ENCODE measurements around the gene UBE2J2. TPM values are rescaled to one million over a fixed set of nuclear protein-coding genes. Genes with fewer than 3 reads are reported as not detected.

The UBE2J2 gene
- polyA plus RNA-seq, 1 donor from 2014 or later = 79.7 TPM

DNA sequence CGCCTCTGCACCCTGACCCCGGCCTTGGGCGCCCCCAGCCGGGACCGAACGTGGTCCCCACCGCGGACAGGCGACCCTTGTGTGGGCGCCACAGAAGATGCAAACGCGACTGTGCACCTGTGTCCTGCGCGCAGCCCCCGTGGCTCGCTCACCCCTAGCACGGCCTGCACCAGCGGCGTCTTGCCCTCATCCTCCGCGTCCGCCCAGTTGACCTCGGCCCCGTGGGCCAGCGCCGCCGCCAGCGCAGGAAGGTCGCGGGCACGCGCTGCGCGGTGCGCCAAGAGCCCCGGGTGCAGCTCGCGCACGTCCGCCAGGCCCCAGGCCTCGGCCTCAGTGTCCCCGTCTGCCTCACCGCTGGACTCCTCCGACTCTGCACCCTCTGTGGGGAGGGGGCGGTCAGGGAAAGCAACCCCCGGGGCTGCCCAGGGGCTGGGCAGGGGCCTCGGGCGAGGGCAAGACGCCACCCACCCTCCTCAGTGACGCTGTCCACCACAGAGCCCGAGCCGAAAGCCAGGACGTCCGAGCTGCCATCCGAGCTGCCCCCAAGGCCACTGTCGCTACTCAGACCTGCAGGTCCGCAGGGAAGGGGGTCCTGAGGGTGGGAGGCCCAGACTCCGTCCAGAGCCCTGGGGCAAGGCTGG is 20.7 kb upstream of the UBE2J2 start:
- no peak for TF ChIP-seq EZH2 (IDR thresholded peaks at IDR 0.05; ENCODE audit: borderline replicate concordance, insufficient read depth, low read length, poor library complexity, severe bottlenecking)
- no peak for TF ChIP-seq TAF1 (IDR thresholded peaks at IDR 0.05; ENCODE audit: low read depth)
- no peak for TF ChIP-seq POLR2AphosphoS5 (IDR thresholded peaks at IDR 0.05)
- TF ChIP-seq RAD21 (conservative IDR thresholded peaks at IDR 0.05) = no peak
- TF ChIP-seq, protein P1, sequence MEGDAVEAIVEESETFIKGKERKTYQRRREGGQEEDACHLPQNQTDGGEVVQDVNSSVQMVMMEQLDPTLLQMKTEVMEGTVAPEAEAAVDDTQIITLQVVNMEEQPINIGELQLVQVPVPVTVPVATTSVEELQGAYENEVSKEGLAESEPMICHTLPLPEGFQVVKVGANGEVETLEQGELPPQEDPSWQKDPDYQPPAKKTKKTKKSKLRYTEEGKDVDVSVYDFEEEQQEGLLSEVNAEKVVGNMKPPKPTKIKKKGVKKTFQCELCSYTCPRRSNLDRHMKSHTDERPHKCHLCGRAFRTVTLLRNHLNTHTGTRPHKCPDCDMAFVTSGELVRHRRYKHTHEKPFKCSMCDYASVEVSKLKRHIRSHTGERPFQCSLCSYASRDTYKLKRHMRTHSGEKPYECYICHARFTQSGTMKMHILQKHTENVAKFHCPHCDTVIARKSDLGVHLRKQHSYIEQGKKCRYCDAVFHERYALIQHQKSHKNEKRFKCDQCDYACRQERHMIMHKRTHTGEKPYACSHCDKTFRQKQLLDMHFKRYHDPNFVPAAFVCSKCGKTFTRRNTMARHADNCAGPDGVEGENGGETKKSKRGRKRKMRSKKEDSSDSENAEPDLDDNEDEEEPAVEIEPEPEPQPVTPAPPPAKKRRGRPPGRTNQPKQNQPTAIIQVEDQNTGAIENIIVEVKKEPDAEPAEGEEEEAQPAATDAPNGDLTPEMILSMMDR (IDR thresholded peaks at IDR 0.05; ENCODE audit: poor library complexity, severe bottlenecking) = no peak
- no peak for TF ChIP-seq MXI1 (conservative IDR thresholded peaks at IDR 0.05; ENCODE audit: poor library complexity, severe bottlenecking)
- TF ChIP-seq, protein P2, sequence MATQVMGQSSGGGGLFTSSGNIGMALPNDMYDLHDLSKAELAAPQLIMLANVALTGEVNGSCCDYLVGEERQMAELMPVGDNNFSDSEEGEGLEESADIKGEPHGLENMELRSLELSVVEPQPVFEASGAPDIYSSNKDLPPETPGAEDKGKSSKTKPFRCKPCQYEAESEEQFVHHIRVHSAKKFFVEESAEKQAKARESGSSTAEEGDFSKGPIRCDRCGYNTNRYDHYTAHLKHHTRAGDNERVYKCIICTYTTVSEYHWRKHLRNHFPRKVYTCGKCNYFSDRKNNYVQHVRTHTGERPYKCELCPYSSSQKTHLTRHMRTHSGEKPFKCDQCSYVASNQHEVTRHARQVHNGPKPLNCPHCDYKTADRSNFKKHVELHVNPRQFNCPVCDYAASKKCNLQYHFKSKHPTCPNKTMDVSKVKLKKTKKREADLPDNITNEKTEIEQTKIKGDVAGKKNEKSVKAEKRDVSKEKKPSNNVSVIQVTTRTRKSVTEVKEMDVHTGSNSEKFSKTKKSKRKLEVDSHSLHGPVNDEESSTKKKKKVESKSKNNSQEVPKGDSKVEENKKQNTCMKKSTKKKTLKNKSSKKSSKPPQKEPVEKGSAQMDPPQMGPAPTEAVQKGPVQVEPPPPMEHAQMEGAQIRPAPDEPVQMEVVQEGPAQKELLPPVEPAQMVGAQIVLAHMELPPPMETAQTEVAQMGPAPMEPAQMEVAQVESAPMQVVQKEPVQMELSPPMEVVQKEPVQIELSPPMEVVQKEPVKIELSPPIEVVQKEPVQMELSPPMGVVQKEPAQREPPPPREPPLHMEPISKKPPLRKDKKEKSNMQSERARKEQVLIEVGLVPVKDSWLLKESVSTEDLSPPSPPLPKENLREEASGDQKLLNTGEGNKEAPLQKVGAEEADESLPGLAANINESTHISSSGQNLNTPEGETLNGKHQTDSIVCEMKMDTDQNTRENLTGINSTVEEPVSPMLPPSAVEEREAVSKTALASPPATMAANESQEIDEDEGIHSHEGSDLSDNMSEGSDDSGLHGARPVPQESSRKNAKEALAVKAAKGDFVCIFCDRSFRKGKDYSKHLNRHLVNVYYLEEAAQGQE (IDR thresholded peaks at IDR 0.05; ENCODE audit: borderline replicate concordance) = no peak
- no peak for TF ChIP-seq EP300 (conservative IDR thresholded peaks at IDR 0.05; ENCODE audit: poor library complexity, severe bottlenecking)
- no peak for TF ChIP-seq SMC3 (conservative IDR thresholded peaks at IDR 0.05; ENCODE audit: poor library complexity)

DNA sequence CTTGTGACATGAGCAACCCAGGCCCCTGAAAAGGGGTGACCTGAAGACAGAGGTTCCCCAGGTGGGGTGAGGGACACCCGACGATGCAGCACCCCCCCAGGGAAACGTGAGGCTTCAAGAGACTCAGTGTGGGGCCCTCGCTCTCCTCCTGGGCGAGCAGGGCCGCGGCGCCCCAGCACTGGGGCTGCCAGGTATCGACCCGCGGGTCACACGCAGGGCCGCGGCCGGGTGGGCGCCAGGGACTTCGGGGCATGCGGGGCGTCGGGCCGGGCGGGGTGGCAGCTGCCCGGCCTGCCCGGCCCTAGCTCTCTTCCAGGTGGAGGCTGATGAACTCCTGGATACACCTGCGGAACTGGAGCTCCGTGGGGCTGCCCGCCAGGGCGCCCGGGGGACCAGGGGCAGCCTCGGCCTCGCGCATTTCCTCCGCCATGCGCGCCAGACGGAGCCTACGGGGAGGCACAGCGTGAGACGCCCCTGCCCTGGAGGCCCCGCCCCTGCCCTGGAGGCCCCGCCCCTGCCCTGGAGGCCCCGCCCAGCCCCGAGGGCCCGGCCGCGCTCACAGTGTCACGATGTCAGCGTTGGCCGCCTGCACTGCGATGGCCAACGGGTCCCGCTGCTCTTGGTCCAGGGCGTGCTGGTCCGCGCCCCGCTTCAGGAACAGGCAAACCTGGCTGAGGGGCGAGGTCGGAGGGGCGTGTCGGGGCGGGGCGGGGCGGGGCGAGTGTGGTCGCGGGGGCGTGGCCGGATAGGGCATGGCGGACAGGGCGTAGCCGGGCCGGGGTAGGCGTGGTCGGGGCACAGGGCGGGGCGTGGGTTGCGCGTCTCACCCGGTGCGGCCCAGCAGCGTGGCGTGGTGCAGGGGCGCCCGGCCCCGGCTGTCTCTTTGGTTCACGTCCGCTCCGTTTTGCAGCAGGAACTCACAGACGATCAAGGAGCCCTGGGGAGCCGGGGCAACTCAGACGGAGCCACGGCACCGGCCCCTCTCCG is 19.9 kb upstream of the UBE2J2 start:
- H3K9ac ChIP-seq (ENCODE audit: low read length) = no peak overlapping the region

More for the DNA sequence above, 20.7 kb upstream of the UBE2J2 start:
- Histone ChIP-seq H3K9me2 (ENCODE audit: insufficient read depth, low read length) (no peaks in the 10 kb centered on the region), H2AFZ (ENCODE audit: low read depth, low read length) (no peak overlapping the region), H3K36me3 (ENCODE audit: insufficient read depth, low read length) (no peaks in the 10 kb centered on the region), H3K27me3 (ENCODE audit: insufficient read depth, low read depth, low read length) (no peaks in the 10 kb centered on the region), H4K20me1 (ENCODE audit: insufficient read depth) (no peaks in the 10 kb centered on the region), H3K4me3 (ENCODE audit: low read length) (no peak overlapping the region), H3K79me2 (replicated peaks; ENCODE audit: insufficient read depth, low read length) (no peaks in the 10 kb centered on the region), H3K4me2 (ENCODE audit: low read length) (no peak overlapping the region), H3F3A (ENCODE audit: insufficient read depth, low read length, poor library complexity, severe bottlenecking) (no peaks in the 10 kb centered on the region), H3K9me3 (ENCODE audit: low read length) (no peaks in the 10 kb centered on the region), H3K27ac (ENCODE audit: low read length) (no peak overlapping the region), H3K9ac (ENCODE audit: low read length) (no peak overlapping the region)

More for the DNA sequence above, 19.9 kb upstream of the UBE2J2 start:
- Histone ChIP-seq H3K4me2 (ENCODE audit: low read length) (no peak overlapping the region), H3K36me3 (ENCODE audit: insufficient read depth, low read length) (no peaks in the 10 kb centered on the region), H3K9me2 (ENCODE audit: insufficient read depth, low read length) (no peaks in the 10 kb centered on the region), H3K27me3 (ENCODE audit: insufficient read depth, low read depth, low read length) (no peaks in the 10 kb centered on the region), H2AFZ (ENCODE audit: low read depth, low read length) (no peak overlapping the region), H4K20me1 (ENCODE audit: insufficient read depth) (no peaks in the 10 kb centered on the region), H3K27ac (ENCODE audit: low read length) (no peak overlapping the region), H3K79me2 (replicated peaks; ENCODE audit: insufficient read depth, low read length) (no peaks in the 10 kb centered on the region), H3K4me3 (ENCODE audit: low read length) (no peak overlapping the region), H3F3A (ENCODE audit: insufficient read depth, low read length, poor library complexity, severe bottlenecking) (no peaks in the 10 kb centered on the region), H3K9me3 (ENCODE audit: low read length) (no peaks in the 10 kb centered on the region)
- TF ChIP-seq RAD21 (conservative IDR thresholded peaks at IDR 0.05) (no peak), MXI1 (conservative IDR thresholded peaks at IDR 0.05; ENCODE audit: poor library complexity, severe bottlenecking) (no peak), SMC3 (conservative IDR thresholded peaks at IDR 0.05; ENCODE audit: poor library complexity) (no peak), TAF1 (IDR thresholded peaks at IDR 0.05; ENCODE audit: low read depth) (no peak), EP300 (conservative IDR thresholded peaks at IDR 0.05; ENCODE audit: poor library complexity, severe bottlenecking) (no peak), POLR2AphosphoS5 (IDR thresholded peaks at IDR 0.05) (no peak), EZH2 (IDR thresholded peaks at IDR 0.05; ENCODE audit: borderline replicate concordance, insufficient read depth, low read length, poor library complexity, severe bottlenecking) (no peak)
- TF ChIP-seq, protein P2 (IDR thresholded peaks at IDR 0.05; ENCODE audit: borderline replicate concordance) = no peak
- TF ChIP-seq, protein P1 (IDR thresholded peaks at IDR 0.05; ENCODE audit: poor library complexity, severe bottlenecking) = no peak

Measured in neural cell (in vitro differentiated cells).